ENCODE data around the gene C8G. TPM values are rescaled to one million over a fixed set of nuclear protein-coding genes. Genes with fewer than 3 reads are reported as not detected.
A peak's percentile ranks its signal among the peaks of the same experiment; 100 is the strongest.

C8G gene
- total and polyA plus RNA-seq, 2 of the 4 experiments (the other 2 are of a cell fraction) = 0.80 TPM; not detected in 1

GRCh38 chr9:136922540-136922939, 22.5 kb upstream of the C8G start:
- peak overlapping the region; percentile 35 for H2AK9ac ChIP-seq (replicated peaks; ENCODE audit: low read depth, low read length, poor library complexity)
- no peak overlapping the region for H2AK5ac ChIP-seq (ENCODE audit: low read depth, low read length)
- H2BK20ac ChIP-seq (ENCODE audit: low read depth, low read length) = no peak overlapping the region
- H3K36me3 ChIP-seq (ENCODE audit: control insufficient read depth, insufficient read depth, low read length) = peaks cover 29% of the 10 kb centered on the region
- no peak overlapping the region for H3K4ac ChIP-seq (ENCODE audit: low read depth, low read length)
- H2AFZ ChIP-seq (replicated peaks; ENCODE audit: low read length, poor library complexity) = no peak overlapping the region
- BruUV-seq (replicated peaks) = no TSS peak
- H3K9me3 ChIP-seq (ENCODE audit: control insufficient read depth, insufficient read depth, low read length) = no peaks in the 10 kb centered on the region
- WGBS, 2 experiments (ENCODE audit: extremely low coverage in 2 of 2, insufficient read length in 1 of 2) = 94% methylated on average over 15 of the region's 19 CpGs; no CpG with 5 or more reads in 1 of the 2 experiments
- ATAC-seq (ENCODE audit: low read depth) (no peak), DNase-seq (no peak)
- intact Hi-C loops (cut with micrococcal nuclease) (no loop called here), dilution Hi-C loops (cut with HindIII; ENCODE audit: low sequenced_read_pairs, unreplicated experiment) (no loop called here), in situ Hi-C loops (cut with MboI; ENCODE audit: low sequenced_read_pairs) (no loop called here)
- H3K79me1 ChIP-seq (ENCODE audit: low read depth in 1 of 2, low read length in 2 of 2) = peaks cover 3 to 5% of the 10 kb centered on the region in 2 experiments; a peak in 2 of 4 replicates
- H3K27me3 ChIP-seq (ENCODE audit: control insufficient read depth, insufficient read depth, low read length) = no peaks in the 10 kb centered on the region
- H4K5ac ChIP-seq (ENCODE audit: low read depth, low read length) = no peak overlapping the region
- no peak overlapping the region for H4K8ac ChIP-seq (ENCODE audit: low read depth in 2 of 2, low read length in 2 of 2)
- H3K9me1 ChIP-seq (ENCODE audit: insufficient read depth, low read length) = no peaks in the 10 kb centered on the region
- H4K20me1 ChIP-seq (ENCODE audit: insufficient read depth, low read length) = no peaks in the 10 kb centered on the region
- no peak overlapping the region for H2BK120ac ChIP-seq (ENCODE audit: low read depth, low read length)
- no peak overlapping the region for H2BK15ac ChIP-seq (ENCODE audit: low read depth, low read length)
- H3K18ac ChIP-seq (ENCODE audit: low read depth, low read length) = no peak overlapping the region
- no peak overlapping the region for H3K14ac ChIP-seq (replicated peaks; ENCODE audit: low read depth, low read length)
- no peak overlapping the region for H3K56ac ChIP-seq (ENCODE audit: extremely low read depth, insufficient read depth, low read length)
- H4K91ac ChIP-seq (ENCODE audit: insufficient read depth, low read depth, low read length) = no peak overlapping the region
- no peak overlapping the region for H2BK5ac ChIP-seq (ENCODE audit: low read depth, low read length, poor library complexity, severe bottlenecking)
- no peak overlapping the region for H3K27ac ChIP-seq (ENCODE audit: insufficient read depth, low read length)
- CTCF ChIA-PET = no interaction called here
- no peaks in the 10 kb centered on the region for H3K4me1 ChIP-seq (ENCODE audit: control insufficient read depth, insufficient read depth, low read length)
- no peak for TF ChIP-seq MAFK (IDR thresholded peaks at IDR 0.05; ENCODE audit: low read depth, low read length)
- H3K9ac ChIP-seq (ENCODE audit: low read depth, low read length) = no peak overlapping the region
- no peak overlapping the region for H3K4me2 ChIP-seq (ENCODE audit: low read depth, low read length)
- POLR2A ChIA-PET (ENCODE audit: unreplicated experiment) = no interaction called here
- no peak overlapping the region for H3K23ac ChIP-seq (ENCODE audit: low read depth, low read length)
- no peak overlapping the region for H3K4me3 ChIP-seq (ENCODE audit: insufficient read depth, low read depth, low read length)

All from IMR-90 (cell line).